HCT116 (cell line): ENCODE data around the gene SPOCK3.

Experiments used
- CTCF ChIP-seq, 3 experiments: fragments of 200-600 bp in 1 of 3; sonication (generic) in 1 of 3; IDR thresholded peaks in 2 of 3; conservative IDR thresholded peaks in 1 of 3; 2 replicates each; pipeline ENCODE4 v1.5.1; 2012 to 2017; ENCODE audit warnings: low read depth in 2 of 3, low read length in 2 of 3, antibody characterized with exemption in 1 of 3, borderline replicate concordance in 1 of 3, control low read depth in 1 of 3, mild to moderate bottlenecking in 1 of 3, mixed read lengths in 1 of 3, mixed run types in 1 of 3, moderate library complexity in 1 of 3; ENCODE audit not compliant: insufficient read depth in 1 of 3
- POLR2A ChIP-seq: IDR thresholded peaks from 2 replicates; pipeline ENCODE4 v1.7.0; 2011; ENCODE audit warnings: borderline replicate concordance; ENCODE audit not compliant: insufficient read depth, insufficient read length; ENCODE audit errors: extremely low read depth
- REST ChIP-seq: IDR thresholded peaks from 2 replicates; pipeline ENCODE4 v1.6.1; 2012; ENCODE audit warnings: low read depth
- SIN3A ChIP-seq: IDR thresholded peaks from 2 replicates; pipeline ENCODE4 v1.6.1; 2012; ENCODE audit warnings: low read depth

GRCh38 chr4:166735553-166735952, 498.7 kb downstream of the SPOCK3 start:
- no peak for TF ChIP-seq CTCF (IDR thresholded peaks at IDR 0.05 in 2 of 3, conservative IDR thresholded peaks at IDR 0.05 in 1 of 3; ENCODE audit: borderline replicate concordance in 1 of 3, insufficient read depth in 1 of 3, low read depth in 2 of 3, low read length in 2 of 3)
- no peak for TF ChIP-seq SIN3A
- TF ChIP-seq POLR2A: no peak
- no peak for TF ChIP-seq REST
